ENCODE data around the gene PRRT2.

Gene PRRT2

DNA sequence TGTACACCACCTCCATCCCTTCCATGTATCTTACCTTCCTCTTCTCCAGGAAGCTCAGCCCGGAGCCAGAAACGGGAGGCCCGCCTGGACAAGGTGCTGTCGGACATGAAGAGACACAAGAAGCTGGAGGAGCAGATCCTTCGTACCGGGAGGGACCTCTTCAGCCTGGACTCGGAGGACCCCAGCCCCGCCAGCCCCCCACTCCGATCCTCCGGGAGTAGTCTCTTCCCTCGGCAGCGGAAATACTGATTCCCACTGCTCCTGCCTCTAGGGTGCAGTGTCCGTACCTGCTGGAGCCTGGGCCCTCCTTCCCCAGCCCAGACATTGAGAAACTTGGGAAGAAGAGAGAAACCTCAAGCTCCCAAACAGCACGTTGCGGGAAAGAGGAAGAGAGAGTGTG lies 7.5 kb downstream of the PRRT2 start:
- peak overlapping the region; percentile 85 for H3K4me3 ChIP-seq (ENCODE audit: low read depth, low read length)
- DNase-seq (ENCODE audit: low read depth), result no peak
- TF ChIP-seq, protein P1, sequence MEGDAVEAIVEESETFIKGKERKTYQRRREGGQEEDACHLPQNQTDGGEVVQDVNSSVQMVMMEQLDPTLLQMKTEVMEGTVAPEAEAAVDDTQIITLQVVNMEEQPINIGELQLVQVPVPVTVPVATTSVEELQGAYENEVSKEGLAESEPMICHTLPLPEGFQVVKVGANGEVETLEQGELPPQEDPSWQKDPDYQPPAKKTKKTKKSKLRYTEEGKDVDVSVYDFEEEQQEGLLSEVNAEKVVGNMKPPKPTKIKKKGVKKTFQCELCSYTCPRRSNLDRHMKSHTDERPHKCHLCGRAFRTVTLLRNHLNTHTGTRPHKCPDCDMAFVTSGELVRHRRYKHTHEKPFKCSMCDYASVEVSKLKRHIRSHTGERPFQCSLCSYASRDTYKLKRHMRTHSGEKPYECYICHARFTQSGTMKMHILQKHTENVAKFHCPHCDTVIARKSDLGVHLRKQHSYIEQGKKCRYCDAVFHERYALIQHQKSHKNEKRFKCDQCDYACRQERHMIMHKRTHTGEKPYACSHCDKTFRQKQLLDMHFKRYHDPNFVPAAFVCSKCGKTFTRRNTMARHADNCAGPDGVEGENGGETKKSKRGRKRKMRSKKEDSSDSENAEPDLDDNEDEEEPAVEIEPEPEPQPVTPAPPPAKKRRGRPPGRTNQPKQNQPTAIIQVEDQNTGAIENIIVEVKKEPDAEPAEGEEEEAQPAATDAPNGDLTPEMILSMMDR (IDR thresholded peaks at IDR 0.05; ENCODE audit: insufficient read depth, low read depth, low read length, missing control alignments), result no peak

DNA sequence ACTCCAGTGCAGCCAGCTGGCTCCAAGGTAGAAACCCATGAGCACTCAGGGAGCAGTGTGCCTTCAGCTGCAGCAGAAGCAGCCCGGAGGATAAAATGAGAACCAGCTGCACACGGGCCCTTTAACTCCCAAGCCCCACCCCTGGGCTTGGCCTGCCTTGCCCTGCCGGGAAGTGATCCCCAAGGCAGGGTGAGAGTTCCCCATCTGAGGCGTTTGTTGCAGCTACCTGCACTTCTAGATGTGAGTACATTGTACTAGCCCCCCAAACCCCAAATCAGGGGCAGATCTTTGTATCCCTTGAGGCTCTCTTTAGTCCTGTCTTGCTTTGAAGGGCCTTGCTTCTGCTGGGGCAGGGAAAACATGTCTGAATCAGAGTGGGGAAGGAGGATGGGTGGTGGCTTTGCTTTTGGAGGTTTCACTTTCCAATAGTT lies 8.3 kb downstream of the PRRT2 start, which contains the start of gene MVP:
TSS of gene MVP (plus strand) at position 192 of the 431 bp plus-strand sequence. CDS start 10,088 bp downstream, outside the sequence.
- peak within 1 kb of the TSS; percentile 85 for H3K4me3 ChIP-seq (ENCODE audit: low read depth, low read length)
- DNase-seq (ENCODE audit: low read depth), result peak; percentile 73
- TF ChIP-seq, protein P1 (IDR thresholded peaks at IDR 0.05; ENCODE audit: insufficient read depth, low read depth, low read length, missing control alignments), result no peak

DNA sequence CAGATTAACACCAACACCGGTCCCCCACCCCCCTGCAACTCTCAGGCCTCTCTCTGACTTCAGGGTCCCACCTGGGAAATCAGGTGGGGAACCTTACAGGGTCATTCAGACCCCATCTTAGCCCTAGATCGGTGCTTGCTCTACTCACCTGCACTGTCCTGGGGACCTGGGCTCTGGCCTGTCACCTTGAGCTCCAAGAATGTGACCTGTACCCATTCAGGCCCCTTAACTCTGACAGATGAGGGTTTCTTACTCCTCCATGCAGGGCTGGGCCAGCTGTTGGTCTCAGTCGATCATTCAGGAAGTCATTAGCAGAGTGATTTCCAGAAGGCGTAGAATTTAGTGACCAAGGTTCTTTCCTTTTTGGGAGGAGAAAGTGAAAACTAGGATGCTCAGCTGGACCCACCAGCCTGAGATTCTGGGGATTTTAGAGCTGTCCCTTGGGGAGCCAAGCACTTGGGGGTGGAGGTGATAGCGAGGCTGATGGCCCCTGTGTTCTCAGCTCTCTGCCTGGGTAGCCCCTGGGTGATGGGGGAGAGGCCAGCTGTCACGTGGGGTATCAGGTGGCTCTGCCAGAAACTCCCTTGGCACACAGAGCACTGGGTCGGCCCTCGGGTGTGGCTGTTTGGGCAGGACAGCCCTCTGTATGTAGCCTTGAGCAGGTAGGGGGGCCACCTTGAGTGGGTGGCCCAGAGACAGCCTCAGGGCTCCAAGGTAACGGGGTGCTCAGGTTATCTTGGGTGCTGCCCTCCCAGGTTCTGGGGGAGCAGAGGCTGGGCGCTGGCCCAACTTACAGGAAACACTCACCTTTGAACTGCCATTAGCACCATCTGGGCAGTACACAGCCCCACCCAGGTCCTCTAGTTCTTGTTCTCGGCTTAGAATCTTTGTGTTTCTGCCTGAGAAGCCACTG lies 9.0 kb downstream of the PRRT2 start:
- TF ChIP-seq, protein P1 (IDR thresholded peaks at IDR 0.05; ENCODE audit: insufficient read depth, low read depth, low read length, missing control alignments), result no peak
- DNase-seq (ENCODE audit: low read depth), result peak; percentile 77
- H3K4me3 ChIP-seq (ENCODE audit: low read depth, low read length), result peak overlapping the region; percentile 85

DNA sequence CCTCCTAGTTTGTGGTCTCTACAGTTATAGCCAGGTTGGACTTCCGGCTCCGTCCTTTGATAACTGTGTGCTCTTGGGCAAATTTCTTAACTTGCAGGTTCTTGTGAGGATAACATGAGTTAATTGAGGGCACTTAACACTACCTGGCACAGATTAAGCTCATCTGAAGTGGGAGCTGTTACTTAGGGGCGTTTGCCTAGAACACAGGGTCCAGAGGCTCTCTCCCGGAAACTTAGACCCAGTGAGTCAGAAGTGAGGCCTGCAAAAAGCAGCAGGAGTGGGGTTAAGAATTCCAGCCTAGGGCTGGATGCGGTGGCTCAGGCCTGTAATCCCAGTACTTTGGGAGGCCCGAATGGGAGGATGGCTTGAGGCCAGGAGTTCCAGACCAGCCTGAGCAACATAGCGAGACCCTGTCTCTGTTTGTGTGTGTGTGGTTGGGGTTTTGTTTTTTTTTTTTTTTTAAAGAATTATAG lies 9.7 kb downstream of the PRRT2 start:
- TF ChIP-seq, protein P1 (IDR thresholded peaks at IDR 0.05; ENCODE audit: insufficient read depth, low read depth, low read length, missing control alignments), result no peak
- peak overlapping the region; percentile 85 for H3K4me3 ChIP-seq (ENCODE audit: low read depth, low read length)
- DNase-seq (ENCODE audit: low read depth), result no peak

DNA sequence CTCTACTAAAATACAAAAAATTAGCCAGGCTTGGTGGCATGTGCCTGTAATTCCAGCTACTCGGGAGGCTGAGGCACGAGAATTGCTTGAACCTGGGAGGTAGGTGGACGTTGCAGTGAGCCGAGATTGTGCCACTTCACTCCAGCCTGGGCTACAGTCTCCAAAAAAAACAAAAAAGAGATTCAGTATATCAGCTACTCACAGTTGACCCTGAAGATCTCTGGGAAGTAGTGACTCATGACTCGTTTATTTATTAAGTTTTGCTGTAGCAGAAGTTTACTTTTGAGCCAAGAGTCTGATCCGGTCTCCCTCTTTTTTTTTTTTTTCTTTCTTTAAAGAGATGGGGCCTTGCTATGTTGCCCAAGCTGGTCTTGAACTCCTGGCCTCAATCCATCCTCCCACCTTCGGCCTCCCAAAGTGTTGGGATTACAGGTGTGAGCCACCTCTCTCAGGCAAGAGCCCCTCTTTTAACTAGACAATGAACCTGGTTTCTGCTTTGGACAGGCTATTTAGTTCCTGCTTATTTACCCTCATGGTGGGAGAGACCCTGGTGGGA lies 12.7 kb downstream of the PRRT2 start:
- no peak overlapping the region for H3K4me3 ChIP-seq (ENCODE audit: low read depth, low read length)
- TF ChIP-seq, protein P1 (IDR thresholded peaks at IDR 0.05; ENCODE audit: insufficient read depth, low read depth, low read length, missing control alignments), result no peak
- no peak for DNase-seq (ENCODE audit: low read depth)

DNA sequence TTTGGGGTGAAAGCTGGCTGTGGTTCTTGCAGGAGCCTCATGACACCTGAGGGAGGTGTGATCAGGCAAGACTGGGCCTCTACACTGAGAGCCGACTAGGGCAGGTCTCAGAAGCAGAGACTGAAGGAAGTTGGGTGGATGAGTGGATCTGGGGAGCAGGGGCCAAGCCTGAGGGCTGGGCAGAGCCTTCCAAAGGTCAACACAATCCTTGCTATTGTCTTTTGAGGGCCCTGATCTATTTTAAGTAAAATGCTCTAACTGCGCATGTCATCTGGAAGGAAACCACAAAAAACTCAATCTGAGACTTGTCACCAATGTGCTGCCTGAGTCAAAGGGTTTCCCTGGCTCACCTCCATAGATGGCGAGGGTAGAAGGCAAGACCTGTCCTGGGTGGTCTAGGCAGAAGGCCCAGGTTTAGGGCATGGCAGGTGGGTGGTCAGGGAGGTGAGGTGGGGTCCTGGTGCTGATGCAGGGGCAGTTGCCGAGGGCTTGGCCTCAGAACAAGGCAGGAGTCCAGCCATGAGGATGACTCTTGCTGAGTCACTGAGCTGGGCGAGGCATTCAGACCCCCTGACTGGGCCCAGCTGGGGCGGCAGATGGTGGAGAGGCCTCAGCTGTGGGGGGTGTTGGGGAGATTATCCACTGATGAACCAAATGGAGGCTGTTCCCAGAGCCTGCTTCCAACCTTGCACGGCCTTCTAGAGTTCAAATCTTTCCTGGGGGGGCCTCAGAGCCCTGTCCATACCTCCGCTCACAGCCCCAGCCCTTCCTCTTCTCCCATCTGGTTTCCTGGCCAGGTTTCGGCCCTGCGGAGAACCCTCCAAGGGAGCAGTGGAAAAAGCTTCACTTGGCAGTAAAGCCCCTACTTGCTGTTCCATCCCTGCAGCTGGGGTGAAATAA lies 13.4 kb downstream of the PRRT2 start:
- peak; percentile 77 for DNase-seq (ENCODE audit: low read depth)
- TF ChIP-seq, protein P1 (IDR thresholded peaks at IDR 0.05; ENCODE audit: insufficient read depth, low read depth, low read length, missing control alignments), result no peak
- no peak overlapping the region for H3K4me3 ChIP-seq (ENCODE audit: low read depth, low read length)
